DMS153 (cell line): ENCODE results near the gene CDK4.
"Not testable (repeated sequence)": the region's sequence is repeated elsewhere in the genome, so short reads cannot be mapped to it uniquely, and the experiment has no call there.

Experiments
- DNase-seq: peaks from one replicate; lab custom pipeline; 2025; lab: John Stamatoyannopoulos, UW

CDK4 gene

DNA sequence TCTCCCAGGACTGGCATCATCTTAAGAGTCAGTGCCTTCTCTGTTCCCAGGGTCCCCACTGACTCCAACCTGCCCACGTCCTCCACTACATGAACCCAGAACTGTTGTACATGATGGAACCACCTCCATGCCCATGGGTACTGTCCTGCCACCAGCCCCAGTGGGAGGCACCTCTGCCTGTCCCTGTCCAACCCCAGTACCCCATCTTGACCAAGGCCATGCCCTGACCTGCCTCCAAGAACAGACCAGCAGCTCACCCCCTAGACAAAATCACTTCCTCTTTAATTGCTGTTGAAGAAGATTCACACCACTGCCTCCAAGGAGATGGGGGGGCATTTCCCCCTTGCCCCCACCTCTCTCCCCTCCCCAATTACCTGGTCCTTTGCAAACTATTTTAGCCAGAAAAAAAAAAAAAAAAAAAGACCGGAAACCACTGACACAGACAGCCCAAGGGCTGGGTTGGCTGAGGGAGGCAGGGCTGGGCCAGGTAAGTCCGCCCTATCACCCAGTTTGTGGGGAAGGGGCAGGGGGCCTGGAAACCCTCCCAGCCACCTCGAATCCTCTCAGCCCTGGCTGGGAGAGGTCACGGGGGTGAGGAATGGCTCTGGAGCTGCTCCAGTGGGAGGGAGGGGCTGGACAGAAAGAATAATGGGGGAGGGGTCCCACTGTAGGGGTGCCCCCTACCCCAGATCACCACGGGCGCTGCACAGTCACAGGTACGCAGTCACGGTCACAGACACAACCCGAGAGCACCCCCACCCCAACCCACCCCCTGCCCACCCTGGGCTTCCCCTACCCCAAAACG is 27.0 kb downstream of the CDK4 start:
- DNase-seq: no peak

DNA sequence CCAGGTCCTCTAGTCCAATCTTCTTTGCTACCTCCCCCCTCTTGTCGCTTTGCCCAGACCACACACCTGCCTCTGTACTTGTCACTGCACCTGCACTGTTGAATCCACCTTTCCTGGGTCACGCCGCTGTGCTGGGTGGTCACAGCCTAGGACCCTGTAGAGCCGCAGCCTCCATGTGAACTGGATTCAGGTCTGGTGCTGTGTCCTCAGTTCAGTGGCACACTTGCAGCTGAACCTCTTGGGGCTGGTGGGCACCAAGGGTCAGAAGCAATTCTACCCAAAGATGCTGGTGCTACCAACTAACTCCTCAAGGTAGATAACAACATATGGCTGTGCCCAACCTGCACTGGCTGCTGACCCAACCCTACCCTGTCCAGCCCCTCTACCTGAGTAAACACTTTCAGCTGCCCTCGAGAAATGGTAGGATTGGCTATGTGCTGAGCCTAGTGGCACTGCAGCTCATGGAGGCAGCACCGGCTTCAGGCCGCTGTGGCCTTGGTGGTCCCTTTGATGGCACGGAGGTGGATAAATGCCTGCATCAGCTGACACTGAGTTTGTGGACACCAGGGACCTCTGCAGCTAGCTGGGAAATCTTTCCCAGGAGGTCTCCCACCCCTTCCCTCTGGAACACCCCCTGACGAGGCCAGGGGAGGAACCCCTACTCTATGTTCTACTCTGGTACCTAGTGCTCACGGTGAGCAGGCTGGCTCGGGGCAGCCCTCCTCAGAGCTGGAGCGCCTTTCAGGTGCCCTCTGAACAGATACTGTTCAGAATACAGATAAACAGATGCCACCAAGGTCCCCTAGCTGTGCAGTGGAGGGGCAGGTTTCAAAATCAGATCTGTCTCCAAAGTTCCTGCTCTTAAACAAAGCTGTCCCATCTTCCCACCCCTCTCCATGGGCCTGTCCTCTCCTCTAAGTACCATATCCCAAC is 27.8 kb downstream of the CDK4 start:
- DNase-seq: no peak

DNA sequence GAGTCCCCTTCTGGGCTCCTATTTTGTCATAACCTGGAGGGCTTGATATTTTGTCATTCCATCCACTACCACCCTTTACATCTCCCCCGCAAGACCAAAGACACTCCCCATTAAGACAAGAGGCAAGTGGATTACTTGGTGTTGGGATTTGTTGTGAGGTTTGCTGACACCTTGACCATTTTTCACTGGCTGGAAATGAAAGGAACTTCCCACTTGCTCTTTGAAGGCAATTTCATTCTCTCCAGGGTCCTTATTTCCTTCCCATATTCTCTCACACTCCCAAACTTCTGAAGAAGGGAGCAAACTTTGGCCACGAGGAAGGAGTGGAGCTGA is 28.5 kb downstream of the CDK4 start:
- DNase-seq: no peak

DNA sequence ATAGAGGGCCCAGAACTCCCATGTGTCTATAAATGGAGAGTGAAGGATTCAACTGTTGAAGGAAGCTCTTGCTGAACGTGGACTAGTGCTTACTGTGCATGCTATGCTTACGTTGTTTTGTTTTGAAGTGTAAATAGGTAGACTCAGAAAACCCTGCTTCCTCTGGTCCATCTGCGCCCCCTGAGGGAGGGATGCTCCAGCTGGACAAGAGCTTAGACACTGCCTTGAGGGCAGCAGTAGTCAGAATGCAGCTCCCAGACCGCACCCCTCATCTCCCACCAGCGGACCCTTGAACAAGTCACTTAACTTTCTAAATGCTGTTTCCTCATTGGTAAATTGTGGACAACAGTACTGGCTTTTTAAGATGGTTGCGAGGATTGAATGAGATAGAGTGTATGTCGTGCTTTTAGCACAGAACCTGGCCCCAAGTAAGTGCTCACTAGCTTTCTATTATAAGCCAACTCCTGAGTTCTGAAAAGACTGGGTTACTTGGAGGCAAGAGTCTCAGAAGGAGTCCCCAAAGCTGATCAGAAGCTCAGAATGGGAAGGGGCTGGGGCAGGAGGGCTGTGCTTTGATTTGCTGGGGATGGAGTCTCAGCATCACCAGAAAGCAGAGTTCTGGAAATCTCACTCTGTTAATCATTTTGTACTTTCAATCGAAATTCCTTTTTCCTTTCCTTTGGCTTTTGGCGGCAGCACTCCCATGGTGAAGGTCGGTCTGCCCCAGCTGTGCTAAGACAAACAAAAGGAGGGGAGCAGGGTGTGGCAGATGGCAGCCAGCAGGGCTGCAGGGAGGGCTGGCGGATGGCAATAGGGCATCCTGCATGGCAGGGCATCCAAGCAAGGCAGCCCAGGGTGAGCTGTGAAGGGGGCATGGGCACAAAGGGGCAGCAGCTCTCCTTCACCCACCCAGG is 29.1 kb downstream of the CDK4 start:
- DNase-seq: no peak

DNA sequence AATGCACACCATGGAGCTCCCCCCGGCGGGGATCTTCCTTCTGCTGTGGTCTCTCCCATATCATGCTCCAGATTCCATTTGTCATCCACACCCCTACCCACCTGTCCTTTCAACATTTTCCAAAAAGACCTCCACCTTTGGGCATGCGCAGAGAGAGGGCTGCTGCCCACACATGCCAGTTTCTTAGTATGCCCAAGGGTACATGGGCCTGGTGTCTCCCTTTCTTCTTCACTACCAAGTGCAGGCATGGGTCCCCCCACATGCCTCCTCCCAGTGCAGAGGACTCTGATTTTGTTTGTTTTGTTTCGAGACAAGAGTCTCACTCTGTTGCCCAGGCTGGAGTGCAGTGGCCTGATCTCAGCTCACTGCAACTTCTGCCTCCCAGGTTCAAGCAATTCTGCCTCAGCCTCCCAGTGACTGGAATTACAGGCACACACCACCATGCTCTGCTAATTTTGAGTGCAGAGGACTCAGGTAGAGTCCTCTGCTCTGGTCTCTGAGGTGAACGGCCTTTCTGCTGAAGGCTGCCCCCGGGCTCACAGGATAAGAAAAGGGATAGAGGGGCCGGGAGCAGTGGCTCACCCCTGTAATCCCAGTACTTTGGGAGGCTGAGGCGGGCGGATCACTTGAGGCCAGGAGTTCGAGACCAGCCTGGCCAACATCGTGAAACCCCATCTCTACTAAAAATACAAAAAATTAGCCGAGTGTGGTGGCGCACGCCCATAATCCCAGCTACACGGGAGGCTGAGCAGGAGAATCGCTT is 30.1 kb downstream of the CDK4 start:
- DNase-seq: not testable (repeated sequence)

DNA sequence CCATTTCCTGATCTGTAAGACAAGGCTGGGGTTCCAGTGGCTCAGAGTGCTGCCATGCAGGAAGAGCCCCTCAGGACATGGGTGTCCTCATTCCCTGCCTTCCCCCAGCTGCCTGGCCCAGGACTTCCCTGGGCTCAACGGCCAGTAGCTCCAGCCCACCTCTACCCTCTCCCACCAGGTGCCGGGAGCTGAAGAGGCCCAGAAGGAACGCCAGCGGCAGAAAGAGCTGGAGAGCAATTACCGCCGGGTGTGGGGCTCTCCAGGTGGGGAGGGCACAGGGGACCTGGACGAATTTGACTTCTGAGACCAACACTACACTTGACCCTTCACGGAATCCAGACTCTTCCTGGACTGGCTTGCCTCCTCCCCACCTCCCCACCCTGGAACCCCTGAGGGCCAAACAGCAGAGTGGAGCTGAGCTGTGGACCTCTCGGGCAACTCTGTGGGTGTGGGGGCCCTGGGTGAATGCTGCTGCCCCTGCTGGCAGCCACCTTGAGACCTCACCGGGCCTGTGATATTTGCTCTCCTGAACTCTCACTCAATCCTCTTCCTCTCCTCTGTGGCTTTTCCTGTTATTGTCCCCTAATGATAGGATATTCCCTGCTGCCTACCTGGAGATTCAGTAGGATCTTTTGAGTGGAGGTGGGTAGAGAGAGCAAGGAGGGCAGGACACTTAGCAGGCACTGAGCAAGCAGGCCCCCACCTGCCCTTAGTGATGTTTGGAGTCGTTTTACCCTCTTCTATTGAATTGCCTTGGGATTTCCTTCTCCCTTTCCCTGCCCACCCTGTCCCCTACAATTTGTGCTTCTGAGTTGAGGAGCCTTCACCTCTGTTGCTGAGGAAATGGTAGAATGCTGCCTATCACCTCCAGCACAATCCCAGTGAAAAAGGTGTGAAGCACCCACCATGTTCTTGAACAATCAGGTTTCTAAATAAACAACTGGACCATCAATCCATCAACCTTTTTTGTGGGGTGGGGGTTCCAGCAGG is 31.2 kb downstream of the CDK4 start:
- DNase-seq: no peak

DNA sequence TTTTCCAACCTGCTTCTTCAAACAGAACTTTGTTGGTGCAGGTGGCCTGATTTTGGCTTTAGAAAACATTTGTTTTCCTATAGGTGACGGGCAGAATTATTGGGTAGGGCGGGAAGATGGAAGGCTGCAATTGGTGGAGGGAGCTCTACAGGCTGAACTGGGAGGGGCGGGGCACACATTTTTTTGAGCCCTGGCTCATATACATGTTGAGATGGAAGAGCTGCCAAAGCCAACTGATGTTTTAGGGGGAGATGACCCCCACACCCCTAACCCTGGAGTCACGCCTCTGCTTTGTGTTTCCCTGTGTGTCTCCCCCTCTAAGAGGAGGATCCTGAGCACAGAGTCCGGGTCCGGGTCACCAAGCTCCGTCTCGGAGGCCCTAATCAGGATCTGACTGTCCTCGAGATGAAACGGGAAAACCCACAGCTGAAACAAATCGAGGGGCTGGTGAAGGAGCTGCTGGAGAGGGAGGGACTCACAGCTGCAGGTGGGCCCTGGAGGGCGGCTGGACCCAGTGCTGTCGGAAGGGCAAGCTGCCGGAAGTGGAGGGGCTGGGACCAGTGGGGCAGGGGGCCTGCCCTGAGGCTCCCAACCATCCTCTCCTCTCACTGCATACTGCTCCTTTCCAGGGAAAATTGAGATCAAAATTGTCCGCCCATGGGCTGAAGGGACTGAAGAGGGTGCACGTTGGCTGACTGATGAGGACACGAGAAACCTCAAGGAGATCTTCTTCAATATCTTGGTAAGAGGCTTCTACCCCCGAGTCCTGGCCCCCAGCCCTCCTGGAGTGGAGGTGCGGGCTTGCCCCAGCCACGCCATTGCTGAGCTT is 32.1 kb downstream of the CDK4 start:
- DNase-seq: no peak

DNA sequence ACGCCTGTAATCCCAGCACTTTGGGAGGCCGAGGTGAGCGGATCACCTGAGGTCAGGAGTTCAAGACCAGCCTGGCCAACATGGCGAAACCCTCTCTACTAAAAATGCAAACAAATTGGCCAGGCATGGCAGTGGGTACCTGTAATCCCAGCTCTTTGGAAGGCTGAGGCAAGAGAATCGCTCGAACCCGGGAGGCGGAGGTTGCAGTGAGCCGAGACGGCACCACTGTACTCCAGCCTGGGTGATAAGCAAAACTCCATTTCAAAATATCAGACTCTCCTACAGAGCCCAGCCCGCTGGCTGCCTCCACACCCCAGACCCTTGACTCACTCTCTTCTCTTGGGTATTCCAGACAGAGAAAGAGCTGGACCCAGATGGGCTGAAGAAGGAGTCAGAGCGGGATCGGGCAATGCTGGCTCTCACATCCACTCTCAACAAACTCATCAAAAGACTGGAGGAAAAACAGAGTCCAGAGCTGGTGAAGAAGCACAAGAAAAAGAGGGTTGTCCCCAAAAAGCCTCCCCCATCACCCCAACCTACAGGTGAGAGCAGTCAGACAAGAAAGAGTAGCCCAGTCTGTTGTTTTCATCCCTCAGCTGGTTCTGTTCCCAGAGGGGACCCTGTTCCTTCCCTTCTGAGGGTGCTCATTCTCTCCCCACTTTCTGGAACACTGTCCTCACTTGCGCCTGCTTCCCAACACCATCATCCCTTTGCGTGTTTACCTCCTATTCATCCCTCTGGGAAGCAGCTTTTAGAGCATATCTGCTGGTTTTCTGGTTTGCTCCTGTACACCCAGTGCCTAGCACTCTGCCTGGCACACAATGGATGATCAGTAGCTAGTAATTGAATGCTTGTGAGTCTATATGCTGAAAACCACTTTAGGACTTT is 33.2 kb downstream of the CDK4 start:
- no peak for DNase-seq

DNA sequence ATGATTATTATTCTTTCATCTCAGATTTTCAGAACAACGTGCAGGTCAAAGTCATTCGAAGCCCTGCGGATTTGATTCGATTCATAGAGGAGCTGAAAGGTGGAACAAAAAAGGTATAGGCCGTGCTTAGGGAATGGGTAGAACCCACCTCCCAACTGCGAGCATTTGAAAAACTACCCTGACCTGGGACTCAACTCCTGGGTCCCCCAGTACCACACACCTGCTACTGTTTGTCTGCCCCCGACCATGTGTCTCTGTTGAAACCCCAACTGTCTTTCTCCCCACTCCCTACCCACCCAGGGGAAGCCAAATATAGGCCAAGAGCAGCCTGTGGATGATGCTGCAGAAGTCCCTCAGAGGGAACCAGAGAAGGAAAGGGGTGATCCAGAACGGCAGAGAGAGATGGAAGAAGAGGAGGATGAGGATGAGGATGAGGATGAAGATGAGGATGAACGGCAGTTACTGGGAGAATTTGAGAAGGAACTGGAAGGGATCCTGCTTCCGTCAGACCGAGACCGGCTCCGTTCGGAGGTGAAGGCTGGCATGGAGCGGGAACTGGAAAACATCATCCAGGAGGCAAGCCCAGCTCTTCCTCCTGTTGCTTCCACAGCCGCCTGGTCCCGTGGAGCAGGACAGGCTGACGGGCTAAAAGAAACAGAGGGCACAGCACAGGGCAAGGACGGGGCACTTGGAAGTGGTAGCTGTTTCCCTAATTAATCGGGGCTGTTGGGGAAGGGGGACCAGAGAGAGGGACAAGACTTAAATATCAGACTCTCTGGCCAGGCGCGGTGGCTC is 34.1 kb downstream of the CDK4 start:
- no peak for DNase-seq

DNA sequence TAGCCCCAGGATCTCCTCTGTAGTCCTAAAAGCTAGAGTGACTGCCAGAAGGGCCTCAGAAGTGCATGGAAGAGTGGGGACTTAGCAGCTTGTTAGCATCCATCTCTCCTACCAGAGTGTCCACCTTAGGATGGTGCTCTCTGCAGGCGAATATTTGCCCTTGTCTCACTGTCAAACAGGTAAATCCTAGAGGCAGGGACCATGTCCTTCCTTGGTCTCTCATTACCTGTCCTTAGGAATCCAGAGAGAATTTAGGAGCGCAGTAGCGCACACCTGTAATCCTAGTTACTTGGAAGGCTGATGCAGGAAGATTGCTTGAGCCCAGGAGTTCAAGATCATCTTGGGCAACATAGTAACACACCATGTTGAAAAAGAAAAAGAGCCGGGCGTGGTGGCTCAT is 35.0 kb downstream of the CDK4 start:
- DNase-seq: no peak

DNA sequence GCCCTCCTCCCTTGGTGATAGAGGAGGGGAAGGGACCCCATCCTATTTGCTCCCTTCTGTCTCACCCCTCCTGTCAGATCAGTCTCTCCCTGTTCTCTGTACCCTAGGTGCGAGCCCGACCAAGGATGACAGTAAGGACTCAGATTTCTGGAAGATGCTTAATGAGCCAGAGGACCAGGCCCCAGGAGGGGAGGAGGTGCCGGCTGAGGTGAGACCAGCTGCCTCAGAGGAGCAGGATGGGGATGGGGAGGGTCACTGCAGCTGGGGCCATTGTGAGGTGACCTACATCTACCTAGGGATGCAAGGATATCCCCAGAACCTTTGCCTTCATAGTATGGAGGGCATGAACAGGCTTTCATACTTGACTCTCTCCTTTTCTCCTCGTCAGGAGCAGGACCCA is 35.8 kb downstream of the CDK4 start:
- DNase-seq: no peak

DNA sequence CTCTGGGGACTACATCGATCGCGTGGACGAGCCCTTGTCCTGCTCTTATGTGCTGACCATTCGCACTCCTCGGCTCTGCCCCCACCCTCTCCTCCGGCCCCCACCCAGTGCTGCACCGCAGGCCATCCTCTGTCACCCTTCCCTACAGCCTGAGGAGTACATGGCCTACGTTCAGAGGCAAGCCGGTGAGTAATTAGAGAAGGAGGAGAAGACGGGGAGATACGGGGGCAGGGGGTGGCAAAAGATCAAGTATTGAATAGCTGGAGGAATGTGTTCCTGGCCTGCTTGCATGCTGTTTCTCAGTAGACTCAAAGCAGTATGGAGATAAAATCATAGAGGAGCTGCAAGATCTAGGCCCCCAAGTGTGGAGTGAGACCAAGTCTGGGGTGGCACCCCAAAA is 36.3 kb downstream of the CDK4 start:
- no peak for DNase-seq

DNA sequence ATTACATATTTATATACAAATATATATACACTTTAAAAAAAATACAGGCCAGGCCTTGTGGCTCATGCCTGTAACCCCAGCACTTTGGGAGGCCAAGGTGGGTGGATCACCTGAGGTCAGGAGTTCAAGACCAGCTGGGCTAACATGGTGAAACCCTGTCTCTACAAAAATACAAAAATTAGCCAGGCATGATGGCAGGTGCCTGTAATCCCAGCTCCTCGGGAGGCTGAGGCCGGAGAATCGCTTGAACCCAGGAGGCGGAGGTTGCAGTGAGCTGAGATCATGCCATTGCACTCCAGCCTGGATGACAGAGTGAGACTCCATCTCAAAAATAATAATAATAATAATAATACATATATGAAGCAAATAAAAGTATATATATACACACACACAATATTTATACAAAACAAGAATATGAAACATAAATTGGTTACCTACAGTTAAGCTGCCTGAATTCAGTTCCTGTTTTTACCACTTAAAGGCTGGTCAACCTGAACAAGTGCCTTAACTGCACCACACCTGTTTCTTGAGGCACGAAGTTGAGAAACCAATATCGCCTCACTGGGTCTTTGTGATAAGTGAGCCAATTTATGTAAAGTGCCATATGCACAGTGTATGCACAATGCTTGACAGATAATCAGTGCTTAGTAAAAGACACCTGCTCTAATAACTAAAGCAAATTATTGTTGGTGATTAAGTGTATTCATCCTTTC is 36.9 kb downstream of the CDK4 start:
- DNase-seq: not testable (repeated sequence)

DNA sequence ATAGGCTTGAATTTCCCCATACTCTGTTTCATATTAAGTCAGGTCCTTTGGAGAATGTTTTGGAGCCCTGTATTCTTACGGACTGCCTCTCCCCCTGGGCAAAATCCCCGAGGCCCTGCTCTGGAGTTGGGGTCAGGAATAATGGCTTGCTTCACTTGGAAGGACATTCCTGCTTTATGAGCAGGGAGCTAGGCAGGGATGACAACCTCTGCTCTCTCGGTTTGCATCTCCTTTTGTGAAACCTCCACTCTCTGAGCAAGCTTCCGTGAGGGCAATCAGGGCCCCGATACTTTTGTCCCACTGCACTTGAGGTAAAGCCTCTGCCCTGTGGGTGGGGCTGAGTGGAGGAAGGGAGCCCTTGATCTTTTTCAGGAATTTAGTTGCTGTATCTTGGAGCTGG is 38.9 kb downstream of the CDK4 start:
- no peak for DNase-seq

DNA sequence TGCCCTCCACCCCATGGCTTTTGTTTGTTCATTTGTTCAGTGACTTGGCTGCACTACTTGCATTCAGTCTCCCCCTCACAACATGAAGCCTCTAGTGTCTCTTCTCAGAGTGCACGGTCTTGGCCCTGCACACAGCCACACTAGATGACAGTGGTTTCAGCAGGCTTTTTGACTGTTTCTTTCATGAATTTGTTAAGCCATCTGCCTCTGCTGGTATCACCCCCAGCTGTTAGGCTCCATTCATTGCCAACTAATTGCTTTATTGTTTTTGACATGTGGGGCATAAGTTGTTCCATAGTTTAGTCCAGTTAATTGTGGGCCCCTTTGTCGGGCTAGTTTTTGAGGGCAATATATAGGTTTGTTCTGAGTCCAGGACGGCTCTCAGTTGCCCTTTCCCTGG is 39.4 kb downstream of the CDK4 start:
- no peak for DNase-seq

DNA sequence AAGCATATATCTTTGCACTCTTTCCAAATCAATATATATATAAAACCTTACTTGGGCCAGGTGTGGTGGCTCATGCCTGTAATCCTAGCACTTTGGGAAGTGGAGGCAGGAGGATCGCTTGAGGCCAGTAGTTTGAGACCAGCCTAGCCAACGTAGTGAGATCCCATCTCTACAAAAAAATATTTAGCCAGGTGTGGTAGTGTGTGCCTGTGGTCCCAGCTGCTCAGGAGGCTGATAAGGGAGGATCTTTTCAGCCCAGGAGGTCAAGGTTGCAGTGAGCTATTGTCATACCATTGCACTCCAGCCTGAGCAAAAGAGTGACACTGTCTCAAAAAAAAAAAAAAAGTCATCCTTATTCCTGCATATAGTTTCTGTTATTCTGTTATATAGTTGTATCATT is 43.8 kb downstream of the CDK4 start:
- no peak for DNase-seq

DNA sequence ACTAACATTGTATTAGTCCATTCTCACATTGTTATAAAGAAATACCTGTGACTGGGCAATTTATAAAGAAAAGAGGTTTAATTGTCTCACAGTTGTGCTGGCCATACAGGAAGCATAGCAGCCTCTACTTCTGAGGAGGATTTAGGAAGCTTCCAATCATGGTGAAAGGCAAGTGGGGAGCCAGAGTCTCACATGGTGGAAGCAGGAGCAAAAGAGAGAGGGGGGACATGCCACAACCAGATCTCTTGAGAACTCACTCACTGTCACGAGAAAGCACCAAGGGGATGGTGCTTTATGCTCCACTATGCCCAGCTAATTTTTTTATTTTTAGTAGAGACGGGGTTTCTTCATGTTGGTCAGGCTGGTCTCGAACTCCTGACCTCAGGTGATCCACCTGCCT is 44.9 kb downstream of the CDK4 start:
- no peak for DNase-seq
